H1 (cell line): ENCODE data around the gene KCNE3. TPM values are rescaled to one million over a fixed set of nuclear protein-coding genes. Genes with fewer than 3 reads are reported as not detected.

Experiments used
- CTCF ChIA-PET: fragments of 300-600 bp; sonication (Branson Sonifier 250); formaldehyde crosslinking; loops from one replicate; lab custom pipeline; 2021; ENCODE audit not compliant: partially characterized antibody; lab: Charles Lee
- POLR2A ChIA-PET: fragments of 300-600 bp; sonication (Branson Sonifier 250); formaldehyde crosslinking; loops from one replicate; lab custom pipeline; 2021; ENCODE audit warnings: inconsistent platforms; ENCODE audit not compliant: partially characterized antibody; lab: Charles Lee
- DNase-seq, 2 experiments: peaks; one replicate each; pipeline versions ENCODE4 v3.0.0 to v3.0.0-alpha.2; 2010 to 2022; ENCODE audit warnings: low spot score in 2 of 2, low read depth in 1 of 2, mixed read lengths in 1 of 2
- FAIRE-seq: peaks from 2 replicates; lab custom pipeline; 2011; peaks lifted over from hg19 to GRCh38; lab: Jason Lieb, UNC
- H2AFZ ChIP-seq: 2 replicates; pipeline ENCODE4 v1.8.1; 2012; ENCODE audit warnings: low read length, inconsistent platforms
- H2AK5ac ChIP-seq: 2 replicates; pipeline ENCODE4 v1.6.1; 2013; ENCODE audit warnings: low read depth, low read length
- H2BK120ac ChIP-seq: replicated peaks from 2 replicates; pipeline ENCODE3; 2013; ENCODE audit warnings: low read depth, low read length, inconsistent platforms
- H2BK12ac ChIP-seq: 2 replicates; pipeline ENCODE4 v1.6.1; 2013; ENCODE audit warnings: low read depth, low read length
- H2BK15ac ChIP-seq: 2 replicates; pipeline ENCODE4 v1.6.1; 2013; ENCODE audit warnings: low read length
- H2BK20ac ChIP-seq: 2 replicates; pipeline ENCODE4 v1.6.1; 2013; ENCODE audit warnings: low read length
- H2BK5ac ChIP-seq: 2 replicates; pipeline ENCODE4 v1.6.1; 2013; ENCODE audit warnings: low read depth, low read length
- H3K14ac ChIP-seq: 2 replicates; pipeline ENCODE4 v1.6.1; 2013; ENCODE audit warnings: inconsistent platforms; ENCODE audit not compliant: insufficient read length
- H3K18ac ChIP-seq: 2 replicates; pipeline ENCODE4 v1.6.1; 2013; ENCODE audit warnings: low read length; ENCODE audit errors: extremely low read depth
- H3K23ac ChIP-seq: 2 replicates; pipeline ENCODE4 v1.6.1; 2013; ENCODE audit warnings: inconsistent platforms; ENCODE audit not compliant: insufficient read length
- H3K23me2 ChIP-seq: 2 replicates; pipeline ENCODE4 v1.6.1; 2013; ENCODE audit warnings: low read depth, low read length
- H3K27ac ChIP-seq: 2 replicates; pipeline ENCODE4 v1.6.1; 2011; ENCODE audit warnings: low read depth, low read length, inconsistent platforms
- H3K27me3 ChIP-seq, 4 experiments: replicated peaks in 1 of 4; 1 replicate in 1 of 4; 2 replicates in 3 of 4; pipeline versions ENCODE4 v1.6.1 to v1.8.1; 2011 to 2013; ENCODE audit warnings: low read length in 3 of 4, mild to moderate bottlenecking in 3 of 4, inconsistent platforms in 2 of 4, mixed read lengths in 2 of 4, moderate library complexity in 1 of 4; ENCODE audit not compliant: control insufficient read depth in 3 of 4, insufficient read depth in 3 of 4; ENCODE audit errors: extremely low read depth in 1 of 4
- H3K36me3 ChIP-seq, 4 experiments: 2 replicates each; pipeline versions ENCODE4 v1.6.1 to v1.8.1; 2011 to 2013; ENCODE audit warnings: mild to moderate bottlenecking in 4 of 4, low read length in 3 of 4, moderate library complexity in 2 of 4, control low read depth in 1 of 4, inconsistent platforms in 1 of 4; ENCODE audit not compliant: insufficient read depth in 4 of 4, control insufficient read depth in 2 of 4
- H3K4ac ChIP-seq: replicated peaks from 2 replicates; pipeline ENCODE3; 2013; ENCODE audit warnings: low read length, low read depth, mixed read lengths, inconsistent platforms; ENCODE audit not compliant: insufficient read length
- H3K4me1 ChIP-seq, 4 experiments: replicated peaks in 1 of 4; 1 replicate in 1 of 4; 2 replicates in 3 of 4; pipeline versions ENCODE4 v1.6.1 to v1.8.1; 2011 to 2013; ENCODE audit warnings: low read length in 3 of 4, inconsistent platforms in 2 of 4, mixed read lengths in 1 of 4; ENCODE audit not compliant: insufficient read depth in 4 of 4, control insufficient read depth in 3 of 4
- H3K4me2 ChIP-seq, 2 experiments: 2 replicates each; pipeline versions ENCODE4 v1.6.1 to v1.8.1; 2011 to 2013; ENCODE audit warnings: low read depth in 2 of 2, low read length in 2 of 2, control low read depth in 1 of 2, inconsistent platforms in 1 of 2, mild to moderate bottlenecking in 1 of 2; ENCODE audit not compliant: insufficient read depth in 1 of 2
- H3K4me3 ChIP-seq, 4 experiments: fragments of 200-600, 300-600 bp in 1 of 4; sonication (generic), shearing (Covaris generic), sonication (Bioruptor Twin) in 1 of 4; 2 replicates each; pipeline versions ENCODE4 v1.5.1 to v1.8.1; 2011 to 2016; ENCODE audit warnings: low read length in 4 of 4, low read depth in 3 of 4, control low read depth in 2 of 4, inconsistent platforms in 2 of 4, mild to moderate bottlenecking in 2 of 4, mixed read lengths in 1 of 4, moderate library complexity in 1 of 4; ENCODE audit not compliant: insufficient read depth in 2 of 4; ENCODE audit errors: extremely low read depth in 1 of 4
- H3K56ac ChIP-seq: replicated peaks from 2 replicates; pipeline ENCODE3; 2013; ENCODE audit warnings: low read depth, mild to moderate bottlenecking, mixed read lengths, low read length, inconsistent platforms; ENCODE audit not compliant: insufficient read length
- H3K79me1 ChIP-seq: 2 replicates; pipeline ENCODE4 v1.6.1; 2013; ENCODE audit warnings: low read depth, low read length, control low read depth
- H3K79me2 ChIP-seq, 2 experiments: 2 replicates each; pipeline versions ENCODE4 v1.6.1 to v1.8.1; 2012 to 2013; ENCODE audit warnings: low read length in 2 of 2, mild to moderate bottlenecking in 2 of 2, inconsistent platforms in 1 of 2; ENCODE audit not compliant: insufficient read depth in 2 of 2, control insufficient read depth in 1 of 2
- H3K9ac ChIP-seq, 4 experiments: replicated peaks in 1 of 4; 1 replicate in 1 of 4; 2 replicates in 3 of 4; pipeline versions ENCODE4 v1.6.1 to v1.8.1; 2011 to 2013; ENCODE audit warnings: low read depth in 3 of 4, low read length in 3 of 4, control low read depth in 2 of 4, mild to moderate bottlenecking in 2 of 4, moderate library complexity in 2 of 4, inconsistent platforms in 1 of 4; ENCODE audit errors: extremely low read depth in 1 of 4
- H3K9me3 ChIP-seq, 2 experiments: 2 replicates each; pipeline versions ENCODE4 v1.6.1 to v1.8.1; 2012 to 2013; ENCODE audit warnings: mild to moderate bottlenecking in 2 of 2, moderate library complexity in 2 of 2, control low read depth in 1 of 2, inconsistent platforms in 1 of 2, low read depth in 1 of 2, low read length in 1 of 2, mixed read lengths in 1 of 2; ENCODE audit not compliant: insufficient read depth in 2 of 2
- H4K20me1 ChIP-seq, 2 experiments: replicated peaks in 1 of 2; 2 replicates each; pipeline versions ENCODE3 to v1.8.1; 2011 to 2013; ENCODE audit warnings: inconsistent platforms in 2 of 2, low read length in 2 of 2, mild to moderate bottlenecking in 1 of 2; ENCODE audit not compliant: insufficient read depth in 2 of 2, control insufficient read depth in 1 of 2
- H4K5ac ChIP-seq: 2 replicates; pipeline ENCODE4 v1.6.1; 2013; ENCODE audit warnings: low read length, low read depth, mixed read lengths, inconsistent platforms; ENCODE audit not compliant: insufficient read length
- H4K8ac ChIP-seq: 2 replicates; pipeline ENCODE4 v1.8.0; 2013; ENCODE audit warnings: mild to moderate bottlenecking, moderate library complexity, low read length, inconsistent platforms; ENCODE audit not compliant: insufficient read depth; ENCODE audit errors: extremely low read depth
- H4K91ac ChIP-seq: replicated peaks from 2 replicates; pipeline ENCODE3; 2013; ENCODE audit warnings: low read length, mixed read lengths, inconsistent platforms; ENCODE audit not compliant: insufficient read length
- CBX5 ChIP-seq: fragments of 300-800, 300-1000 bp; sonication (generic); IDR thresholded peaks from 2 replicates; pipeline ENCODE4 v1.7.1; 2016; ENCODE audit warnings: antibody characterized with exemption, low read length, low read depth
- CTCF ChIP-seq, 3 experiments: IDR thresholded peaks; 1 replicate in 2 of 3; 2 replicates in 1 of 3; pipeline versions ENCODE4 v1.5.1 to v1.6.1; 2011; ENCODE audit warnings: low read length in 3 of 3, mild to moderate bottlenecking in 3 of 3, inconsistent platforms in 2 of 3, low read depth in 1 of 3, moderate library complexity in 1 of 3; ENCODE audit not compliant: insufficient read depth in 1 of 3; ENCODE audit errors: control extremely low read depth in 1 of 3
- JUN ChIP-seq: IDR thresholded peaks from 2 replicates; pipeline ENCODE4 v1.6.1; 2011; ENCODE audit warnings: low read depth, mild to moderate bottlenecking, improper control_type of control experiment, low read length
- RBBP5 ChIP-seq: IDR thresholded peaks from 2 replicates; pipeline ENCODE4 v1.7.1; 2012; ENCODE audit warnings: low read depth, mild to moderate bottlenecking, inconsistent platforms, low read length, moderate library complexity, borderline replicate concordance
- USF2 ChIP-seq: IDR thresholded peaks from 2 replicates; pipeline ENCODE4 v1.6.1; 2011; ENCODE audit warnings: low read length, improper control_type of control experiment
- WGBS, 2 experiments: shearing (Covaris generic) in 1 of 2; methylation state at CpG; one replicate each; pipeline versions ENCODE4 v1.1.6 to v1.1.7; 2013 to 2015; ENCODE audit warnings: low lambda C conversion rate in 2 of 2, mixed read lengths in 2 of 2, inconsistent platforms in 1 of 2, low coverage in 1 of 2, missing lambda C conversion rate in 1 of 2; ENCODE audit not compliant: insufficient replicate concordance in 2 of 2, insufficient coverage in 1 of 2, insufficient read length in 1 of 2; ENCODE audit errors: extremely low coverage in 1 of 2, missing lambda C conversion rate in 1 of 2; 5-methylcytosine and 5-hydroxymethylcytosine counted together
- polyA plus RNA-seq, 7 experiments: library from polyadenylated mRNA; depleted of rRNA in 3 of 7; stranded (reverse) in 5 of 7; unstranded in 2 of 7; fragments of >200 nt in 5 of 7; fragments of 200-250 nt in 2 of 7; gene quantifications; 1 replicate in 5 of 7; 2 replicates in 1 of 7; 4 replicates in 1 of 7; pipeline versions ENCODE4 v1.2.1 to v1.2.3, GENCODE V29; 2011 to 2013; ENCODE audit warnings: missing spikeins in 2 of 7, mixed read lengths in 2 of 7
- total RNA-seq: library from RNA; stranded (reverse); fragmentation: NEBNext Ultra II Directional; extraction: Animal tissue kit (Norgen Biotek cat#: 25700); gene quantifications from 2 replicates; pipeline ENCODE4 v1.2.1, GENCODE V29; 2021

Gene KCNE3
- total and polyA plus RNA-seq, 2 of the 8 experiments (the other 6 are each of a cell fraction or from before 2014, with no cell fraction given) = 1.9 to 3.5 TPM

- Histone ChIP-seq H2BK120ac (no peak overlapping the region), H4K8ac (no peak overlapping the region), H3K4ac (no peak overlapping the region), H4K20me1 (no peaks in the 10 kb centered on the region), H3K27me3 (no peaks in the 10 kb centered on the region), H3K14ac (no peak overlapping the region), H3K4me2 (no peak overlapping the region), H2AK5ac (no peak overlapping the region), H3K36me3 (no peaks in the 10 kb centered on the region), H2BK12ac (no peak overlapping the region), H3K9ac (no peak overlapping the region), H2AFZ (no peak overlapping the region), H4K5ac (no peak overlapping the region), H3K27ac (no peak overlapping the region), H3K56ac (no peak overlapping the region), H3K9me3 (no peaks in the 10 kb centered on the region), H2BK20ac (no peak overlapping the region), H2BK15ac (no peak overlapping the region), H3K4me1 (peaks cover 0 to 4% (median 0%) of the 10 kb centered on the region in 4 experiments; a peak in 1 of 7 replicates), H2BK5ac (no peak overlapping the region), H3K18ac (no peak overlapping the region), H3K4me3 (no peak overlapping the region), H3K79me1 (no peaks in the 10 kb centered on the region), H3K23me2 (no peaks in the 10 kb centered on the region), H3K79me2 (no peaks in the 10 kb centered on the region), H4K91ac (no peak overlapping the region), H3K23ac (no peak overlapping the region)
- FAIRE-seq (no peak), DNase-seq (no peak)
- POLR2A ChIA-PET = interaction anchor here (1.1 kb wide), 1 partner anchor 14 kb away, joined by 4 read pairs; the partner anchor contains the start of gene PGM2L1
- TF ChIP-seq JUN (no peak), RBBP5 (no peak), CTCF (IDR thresholded peaks at IDR 0.05; ENCODE audit: control extremely low read depth in 1 of 3, insufficient read depth in 1 of 3, low read depth in 1 of 3, low read length in 3 of 3) (no peak), USF2 (no peak), CBX5 (no peak)
- CTCF ChIA-PET = interaction anchor here (1.2 to 1.9 kb wide), 2 partner anchors 23 to 55 kb away, joined by 3 to 5 read pairs; no protein-coding TSS in a partner anchor
- WGBS, 2 experiments = 93% methylated on average over 2 of the region's 2 CpGs; no CpG with 5 or more reads in 1 of the 2 experiments
These were observed 55.0 kb downstream of the KCNE3 start for GRCh38 chr11:74412321-74412720.
